Upper lobe of left lung (tissue), 6 donors: ENCODE measurements around the gene SEMA6A. TPM values are rescaled to one million over a fixed set of nuclear protein-coding genes. Genes with fewer than 3 reads are reported as not detected.

ENCODE experiments used
- ATAC-seq, 2 donors: fragments of 200-7000 bp; cut with Tn5 transposase; one replicate each; pipeline ENCODE4 v1.9.1; 2022; ENCODE audit warnings: mild to moderate bottlenecking in 2 of 2, moderate library complexity in 2 of 2; ENCODE audit not compliant: low FRiP score in 2 of 2
- DNase-seq, 2 donors: peaks; one replicate each; pipeline ENCODE4 v3.0.0-alpha.2; 2019 to 2020
- H3K27ac ChIP-seq, 4 donors: fragments of 200-600 bp; sonication (generic); one replicate each; pipeline ENCODE4 v1.5.1; 2016 to 2019
- H3K27me3 ChIP-seq, 4 donors: fragments of 200-600 bp; sonication (generic); one replicate each; pipeline ENCODE4 v1.5.1; 2017 to 2019
- H3K36me3 ChIP-seq, 4 donors: fragments of 200-600 bp; sonication (generic); one replicate each; pipeline ENCODE4 v1.5.1; 2016 to 2019
- H3K4me1 ChIP-seq, 4 donors: fragments of 200-600 bp; sonication (generic); one replicate each; pipeline ENCODE4 v1.5.1; 2018 to 2019
- H3K4me3 ChIP-seq, 4 donors: fragments of 200-600 bp; sonication (generic); one replicate each; pipeline ENCODE4 v1.5.1; 2017 to 2019; ENCODE audit warnings: mild to moderate bottlenecking in 2 of 4, moderate library complexity in 1 of 4
- H3K9me3 ChIP-seq, 4 donors: fragments of 200-600 bp; sonication (generic); one replicate each; pipeline ENCODE4 v1.5.1; 2018 to 2019
- CTCF ChIP-seq, 6 experiments: fragments of 450-650 bp in 4 of 6; fragments of 200-600 bp in 2 of 6; sonication (generic) in 2 of 6; IDR thresholded peaks; one replicate each; pipeline ENCODE4 v1.5.1; 2016 to 2019; ENCODE audit warnings: antibody characterized with exemption in 6 of 6
- EP300 ChIP-seq, 4 donors: sonication (generic); formaldehyde crosslinking; IDR thresholded peaks; one replicate each; pipeline ENCODE4 v1.5.1; 2017; ENCODE audit warnings: antibody characterized with exemption in 4 of 4, control low read depth in 2 of 4
- POLR2A ChIP-seq, 4 donors: fragments of 450-650 bp; IDR thresholded peaks; one replicate each; pipeline ENCODE4 v1.5.1; 2016 to 2017; ENCODE audit warnings: antibody characterized with exemption in 4 of 4, mild to moderate bottlenecking in 2 of 4
- POLR2AphosphoS5 ChIP-seq, 2 donors: sonication (generic); formaldehyde crosslinking; IDR thresholded peaks; one replicate each; pipeline ENCODE4 v1.5.1; 2017; ENCODE audit warnings: antibody characterized with exemption in 2 of 2
- WGBS, 2 donors: methylation state at CpG; one replicate each; pipeline ENCODE4 v1.1.5; 2017 to 2018; 5-methylcytosine and 5-hydroxymethylcytosine counted together
- total RNA-seq, 6 donors: library from RNA; depleted of rRNA in 4 of 6; stranded (reverse); fragments of >200 nt in 4 of 6; gene quantifications; one replicate each; pipeline versions ENCODE4 v1.1.0 to v1.2.1, GENCODE V29; 2016 to 2021
- donor health status: DM: no; HTN: no; CAD: no; lungs with moderate emphysema.
- donor health status: DM: no; HTN: yes; CAD: no; lungs with severe emphysema.

SEMA6A gene
- total RNA-seq, 6 donors from 2014 or later, result 17.1 to 66.5 (median 26.9) TPM

DNA sequence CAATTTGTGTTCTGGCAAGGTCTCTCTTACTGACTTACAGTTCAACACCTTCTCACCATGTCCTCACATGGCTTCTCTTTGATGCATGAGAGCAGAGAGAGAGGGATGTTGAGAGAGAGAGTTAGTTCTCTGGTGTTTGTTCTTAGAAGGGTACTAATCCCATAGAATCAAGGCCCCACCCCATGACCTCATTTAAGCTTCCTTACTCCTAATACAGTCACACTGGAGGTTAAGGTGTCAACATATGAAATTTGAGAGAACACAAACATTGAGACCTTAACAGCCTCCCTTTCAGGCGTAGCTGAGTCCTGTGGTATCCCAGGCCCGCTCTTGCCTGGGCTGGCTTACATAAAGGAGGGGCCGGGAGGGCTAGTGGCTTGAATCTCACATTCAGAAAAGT is 10.6 kb upstream of the SEMA6A start:
- TF ChIP-seq CTCF (IDR thresholded peaks at IDR 0.05) (no peak), POLR2A (IDR thresholded peaks at IDR 0.05) (no peak), POLR2AphosphoS5 (IDR thresholded peaks at IDR 0.05) (no peak), EP300 (IDR thresholded peaks at IDR 0.05) (no peak)
- no peak overlapping the region for H3K4me3 ChIP-seq
- H3K9me3 ChIP-seq, result no peaks in the 10 kb centered on the region
- WGBS, 2 donors, result 88 to 95% methylated on average over 3 of the region's 3 CpGs
- no peak overlapping the region for H3K27ac ChIP-seq
- ATAC-seq (no peak), DNase-seq (no peak)
- no peaks in the 10 kb centered on the region for H3K4me1 ChIP-seq
- no peaks in the 10 kb centered on the region for H3K27me3 ChIP-seq
- no peaks in the 10 kb centered on the region for H3K36me3 ChIP-seq

DNA sequence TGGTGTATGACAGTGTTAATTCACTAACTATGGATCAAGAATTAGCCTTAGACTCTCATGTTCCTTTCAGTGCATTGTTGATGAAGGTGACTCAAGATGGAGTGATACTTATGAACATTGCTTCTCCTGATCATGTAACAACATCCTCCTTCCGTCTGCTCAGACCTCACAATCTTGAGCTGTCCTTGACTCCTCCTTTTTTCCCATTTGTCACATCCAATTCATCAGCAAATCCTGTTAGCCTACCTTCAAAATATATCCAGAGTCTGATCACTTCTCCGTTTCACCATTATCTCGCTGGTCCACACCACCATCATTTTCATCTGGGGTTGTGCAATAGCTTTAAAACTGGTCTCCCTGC is 9.2 kb upstream of the SEMA6A start:
- DNase-seq (no peak), ATAC-seq (no peak)
- no peak overlapping the region for H3K4me3 ChIP-seq
- H3K36me3 ChIP-seq, result no peaks in the 10 kb centered on the region
- 83 to 86% methylated on average over 3 of the region's 3 CpGs for WGBS, 2 donors
- no peaks in the 10 kb centered on the region for H3K27me3 ChIP-seq
- no peak for TF ChIP-seq CTCF (IDR thresholded peaks at IDR 0.05)
- TF ChIP-seq EP300 (IDR thresholded peaks at IDR 0.05), result no peak
- no peak for TF ChIP-seq POLR2AphosphoS5 (IDR thresholded peaks at IDR 0.05)
- TF ChIP-seq POLR2A (IDR thresholded peaks at IDR 0.05), result no peak
- no peaks in the 10 kb centered on the region for H3K4me1 ChIP-seq
- no peak overlapping the region for H3K27ac ChIP-seq
- no peaks in the 10 kb centered on the region for H3K9me3 ChIP-seq

DNA sequence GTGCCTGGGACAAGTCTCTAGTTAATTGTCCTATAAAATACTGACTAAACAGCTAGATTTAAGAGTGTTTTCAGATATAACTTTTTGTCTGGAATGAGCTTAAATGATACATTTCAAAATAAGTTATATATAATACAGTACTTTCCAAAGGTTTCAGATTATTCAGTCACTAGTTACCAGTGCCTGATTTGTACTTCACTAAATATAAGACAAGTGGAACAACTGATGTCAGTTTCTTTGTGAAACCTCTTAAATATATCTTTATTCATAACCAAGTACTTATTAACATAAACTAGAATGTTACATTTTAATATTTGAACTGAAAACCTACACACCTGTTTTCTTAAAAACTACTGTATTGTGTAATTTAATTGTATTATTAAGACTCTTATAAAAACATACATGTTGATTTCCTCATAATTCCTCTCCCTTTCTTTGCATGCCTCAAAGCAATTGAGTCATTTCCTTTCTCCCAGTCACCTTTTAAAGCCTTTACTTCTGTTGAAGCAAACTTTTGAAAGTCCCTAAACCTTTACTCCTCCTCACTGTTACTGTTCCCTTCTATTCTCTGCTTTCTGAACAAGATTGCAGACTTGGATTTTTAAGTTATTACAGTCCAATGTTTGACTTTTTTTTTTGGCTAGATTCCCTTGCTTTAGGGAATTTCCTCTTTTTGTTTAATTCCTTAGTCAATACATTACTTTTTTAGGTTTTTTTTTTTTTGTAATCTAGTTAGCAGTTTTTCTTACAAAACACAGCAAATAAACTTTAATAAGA is 8.7 kb upstream of the SEMA6A start:
- H3K4me3 ChIP-seq, result no peak overlapping the region
- H3K4me1 ChIP-seq, result no peaks in the 10 kb centered on the region
- TF ChIP-seq EP300 (IDR thresholded peaks at IDR 0.05) (no peak), CTCF (IDR thresholded peaks at IDR 0.05) (no peak), POLR2A (IDR thresholded peaks at IDR 0.05) (no peak)
- DNase-seq, result no peak
- H3K36me3 ChIP-seq, result no peaks in the 10 kb centered on the region
- H3K9me3 ChIP-seq, result no peaks in the 10 kb centered on the region
- no peak for ATAC-seq
- no peaks in the 10 kb centered on the region for H3K27me3 ChIP-seq
- no peak overlapping the region for H3K27ac ChIP-seq

DNA sequence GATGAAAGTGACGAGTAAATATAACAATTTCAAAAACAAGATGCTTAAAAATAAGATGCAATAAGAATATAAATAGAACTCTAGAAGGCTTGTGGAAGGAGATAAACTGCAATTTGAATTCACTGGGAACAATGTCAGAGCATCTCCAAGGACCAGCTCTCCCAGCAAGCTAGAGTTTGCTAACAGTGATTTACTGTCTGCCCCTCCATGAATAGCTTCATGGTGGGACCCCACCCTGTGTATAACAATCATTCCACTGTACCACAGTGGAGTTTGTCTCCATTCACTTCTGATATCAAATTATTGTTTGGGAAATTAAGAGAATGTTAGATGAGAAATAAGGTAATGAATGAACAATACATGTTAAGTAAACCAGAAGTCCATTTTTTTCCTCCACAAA is 7.3 kb upstream of the SEMA6A start:
- ATAC-seq, result no peak
- H3K36me3 ChIP-seq, result no peaks in the 10 kb centered on the region
- TF ChIP-seq POLR2A (IDR thresholded peaks at IDR 0.05) (no peak), POLR2AphosphoS5 (IDR thresholded peaks at IDR 0.05) (no peak)
- no peak for DNase-seq
- H3K27ac ChIP-seq, result no peak overlapping the region
- 74 to 75% methylated on average over 1 of the region's 1 CpG for WGBS, 2 donors
- H3K4me3 ChIP-seq, result no peak overlapping the region
- H3K9me3 ChIP-seq, result no peaks in the 10 kb centered on the region
- H3K27me3 ChIP-seq, result no peaks in the 10 kb centered on the region
- no peaks in the 10 kb centered on the region for H3K4me1 ChIP-seq

DNA sequence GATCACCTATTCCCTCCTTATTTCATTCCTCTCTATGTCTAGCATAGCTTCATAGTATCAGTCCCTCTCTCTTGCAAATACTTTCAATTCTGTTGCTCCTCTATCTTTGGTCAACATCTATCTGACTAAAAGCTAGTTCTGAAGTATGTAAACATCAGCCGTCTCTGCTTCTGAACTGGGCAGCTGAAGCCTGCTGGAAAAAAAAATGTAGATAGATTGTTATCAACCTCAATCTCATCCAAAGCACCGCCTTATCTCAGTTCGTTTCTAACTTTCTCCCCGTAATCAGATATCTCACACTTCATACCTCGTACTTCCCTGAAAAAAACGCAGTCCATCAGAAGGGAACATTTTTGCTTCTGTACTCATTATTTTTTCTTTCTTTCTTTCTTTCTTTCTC is 4.5 kb upstream of the SEMA6A start:
- ATAC-seq, result no peak

More for the DNA sequence above, 4.5 kb upstream of the SEMA6A start:
- peaks cover 0 to 8% (median 0%) of the 10 kb centered on the region in 4 donors for H3K27me3 ChIP-seq
- H3K36me3 ChIP-seq, result no peaks in the 10 kb centered on the region
- DNase-seq, result no peak
- H3K27ac ChIP-seq, result no peak overlapping the region
- H3K9me3 ChIP-seq, result no peaks in the 10 kb centered on the region
- 28 to 44% methylated on average over 6 of the region's 6 CpGs for WGBS, 2 donors
- TF ChIP-seq CTCF (IDR thresholded peaks at IDR 0.05) (no peak), POLR2A (IDR thresholded peaks at IDR 0.05) (no peak), EP300 (IDR thresholded peaks at IDR 0.05) (no peak), POLR2AphosphoS5 (IDR thresholded peaks at IDR 0.05) (no peak)
- H3K4me3 ChIP-seq, result no peak overlapping the region
- peaks cover 13 to 25% (median 19%) of the 10 kb centered on the region in 4 donors for H3K4me1 ChIP-seq
